ENCODE data around the gene CCDC185.

Gene CCDC185

GRCh38 chr1:223347583-223347982, 45.6 kb upstream of the CCDC185 start:
- TF ChIP-seq CTCF (IDR thresholded peaks at IDR 0.05; ENCODE audit: low read depth, low read length): no peak
- no peak for TF ChIP-seq MAX (IDR thresholded peaks at IDR 0.05; ENCODE audit: low read depth, low read length)
- no peak for TF ChIP-seq MYC (IDR thresholded peaks at IDR 0.05; ENCODE audit: low read depth, low read length)
- no peak for TF ChIP-seq POLR2A (IDR thresholded peaks at IDR 0.05; ENCODE audit: extremely low read depth, insufficient read length)
- no peak overlapping the region for H3K4me3 ChIP-seq (ENCODE audit: low read depth, low read length)
- no peak for DNase-seq (ENCODE audit: low read depth)

- TF ChIP-seq POLR2A (IDR thresholded peaks at IDR 0.05; ENCODE audit: extremely low read depth, insufficient read length) (no peak), MYC (IDR thresholded peaks at IDR 0.05; ENCODE audit: low read depth, low read length) (no peak), CTCF (IDR thresholded peaks at IDR 0.05; ENCODE audit: low read depth, low read length) (no peak), MAX (IDR thresholded peaks at IDR 0.05; ENCODE audit: low read depth, low read length) (no peak)
- no peak overlapping the region for H3K4me3 ChIP-seq (ENCODE audit: low read depth, low read length)
- DNase-seq (ENCODE audit: low read depth): no peak
Measured at GRCh38 chr1:223348439-223348838, 44.8 kb upstream of the CCDC185 start.

GRCh38 chr1:223349241-223349640, 44.0 kb upstream of the CCDC185 start:
- TF ChIP-seq MAX (IDR thresholded peaks at IDR 0.05; ENCODE audit: low read depth, low read length): no peak
- no peak for TF ChIP-seq CTCF (IDR thresholded peaks at IDR 0.05; ENCODE audit: low read depth, low read length)
- no peak for TF ChIP-seq POLR2A (IDR thresholded peaks at IDR 0.05; ENCODE audit: extremely low read depth, insufficient read length)
- TF ChIP-seq MYC (IDR thresholded peaks at IDR 0.05; ENCODE audit: low read depth, low read length): no peak
- DNase-seq (ENCODE audit: low read depth): no peak
- H3K4me3 ChIP-seq (ENCODE audit: low read depth, low read length): no peak overlapping the region

- DNase-seq (ENCODE audit: low read depth): no peak
- H3K4me3 ChIP-seq (ENCODE audit: low read depth, low read length): no peak overlapping the region
- TF ChIP-seq POLR2A (IDR thresholded peaks at IDR 0.05; ENCODE audit: extremely low read depth, insufficient read length) (no peak), MAX (IDR thresholded peaks at IDR 0.05; ENCODE audit: low read depth, low read length) (no peak), CTCF (IDR thresholded peaks at IDR 0.05; ENCODE audit: low read depth, low read length) (no peak), MYC (IDR thresholded peaks at IDR 0.05; ENCODE audit: low read depth, low read length) (no peak)
Measured at GRCh38 chr1:223350361-223350908, 42.8 kb upstream of the CCDC185 start.

GRCh38 chr1:223352944-223353343, 40.3 kb upstream of the CCDC185 start:
- H3K4me3 ChIP-seq (ENCODE audit: low read depth, low read length): no peak overlapping the region
- no peak for TF ChIP-seq CTCF (IDR thresholded peaks at IDR 0.05; ENCODE audit: low read depth, low read length)
- no peak for TF ChIP-seq POLR2A (IDR thresholded peaks at IDR 0.05; ENCODE audit: extremely low read depth, insufficient read length)
- no peak for TF ChIP-seq MYC (IDR thresholded peaks at IDR 0.05; ENCODE audit: low read depth, low read length)
- no peak for TF ChIP-seq MAX (IDR thresholded peaks at IDR 0.05; ENCODE audit: low read depth, low read length)
- no peak for DNase-seq (ENCODE audit: low read depth)

All from NB4 (cell line).